GM12891 (cell line): ENCODE data around the gene ITSN1.

Experiments used
- PAX5 ChIP-seq: IDR thresholded peaks from 2 replicates; pipeline ENCODE4 v1.6.1; 2011; ENCODE audit warnings: low read length, moderate library complexity, mild to moderate bottlenecking; ENCODE audit not compliant: insufficient read depth, severe bottlenecking
- POLR2A ChIP-seq: IDR thresholded peaks from 2 replicates; pipeline ENCODE4 v1.6.1; 2011; ENCODE audit warnings: low read depth, low read length, control low read depth
- POLR2AphosphoS5 ChIP-seq: IDR thresholded peaks from 2 replicates; pipeline ENCODE4 v1.6.1; 2011; ENCODE audit warnings: low read depth, low read length, control low read depth
- POU2F2 ChIP-seq: IDR thresholded peaks from 2 replicates; pipeline ENCODE4 v1.6.1; 2011; ENCODE audit warnings: low read depth, mild to moderate bottlenecking, control low read depth, low read length, moderate library complexity
- SPI1 ChIP-seq: IDR thresholded peaks from 2 replicates; pipeline ENCODE4 v1.6.1; 2011; ENCODE audit warnings: low read depth, low read length, control low read depth
- TAF1 ChIP-seq: IDR thresholded peaks from 2 replicates; pipeline ENCODE4 v1.6.1; 2011; ENCODE audit warnings: low read depth, low read length, control low read depth

DNA sequence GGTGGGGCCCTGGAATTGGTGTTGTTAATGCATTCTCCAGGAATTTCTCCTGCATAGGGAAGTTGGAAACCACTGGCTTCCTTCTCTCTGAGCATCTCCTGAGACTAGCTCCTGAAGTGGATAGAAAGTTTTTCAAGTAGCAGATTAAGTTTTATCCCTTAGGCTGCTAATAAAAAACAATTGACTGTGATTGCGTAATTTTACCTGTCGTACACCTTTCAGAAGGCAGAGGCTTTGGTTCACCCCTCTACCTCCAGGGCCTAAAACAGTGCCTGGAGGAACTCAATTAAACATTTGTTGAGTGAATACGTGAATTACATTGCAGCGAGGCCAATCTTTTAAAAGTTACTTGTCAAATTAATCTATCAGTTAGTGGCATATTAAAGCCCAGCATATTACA, 3.4 kb downstream of the ITSN1 start:
- TF ChIP-seq POLR2A (no peak), POLR2AphosphoS5 (no peak), TAF1 (no peak), PAX5 (no peak), POU2F2 (no peak), SPI1 (no peak)
